MM.1S (cell line): ENCODE measurements around the gene ARHGAP33.

Experiments used
- DNase-seq: peaks from one replicate; pipeline ENCODE4 v3.0.0-alpha.2; 2015
- H2AFZ ChIP-seq: fragments of 300-600 bp; sonication (generic); 2 replicates; pipeline ENCODE4 v1.6.0; 2016; ENCODE audit warnings: antibody characterized with exemption, low read length
- H3F3A ChIP-seq: fragments of 300-600 bp; sonication (generic); 2 replicates; pipeline ENCODE4 v1.6.1; 2016; ENCODE audit warnings: mild to moderate bottlenecking, antibody characterized with exemption, low read length, moderate library complexity, mixed read lengths; ENCODE audit not compliant: insufficient read depth
- H3K27ac ChIP-seq: fragments of 300-600 bp; sonication (generic); 2 replicates; pipeline ENCODE4 v1.5.1; 2016; ENCODE audit warnings: mild to moderate bottlenecking, low read length
- H3K27me3 ChIP-seq: fragments of 300-600 bp; sonication (generic); replicated peaks from 2 replicates; pipeline ENCODE4 v1.6.0; 2016; ENCODE audit warnings: low read length; ENCODE audit not compliant: insufficient read depth
- H3K36me3 ChIP-seq: fragments of 300-600 bp; sonication (generic); replicated peaks from 2 replicates; pipeline ENCODE4 v1.6.1; 2016; ENCODE audit warnings: mild to moderate bottlenecking, low read length, mixed read lengths; ENCODE audit not compliant: insufficient read depth
- H3K4me1 ChIP-seq: fragments of 300-600 bp; sonication (generic); 2 replicates; pipeline ENCODE4 v1.6.1; 2016; ENCODE audit warnings: low read length, mixed read lengths
- H3K4me2 ChIP-seq: fragments of 300-600 bp; sonication (generic); 2 replicates; pipeline ENCODE4 v1.6.0; 2016; ENCODE audit warnings: low read depth, low read length
- H3K4me3 ChIP-seq: fragments of 300-600 bp; sonication (generic); 2 replicates; pipeline ENCODE4 v1.5.1; 2016; ENCODE audit warnings: low read length, mixed read lengths
- H3K79me2 ChIP-seq: fragments of 300-600 bp; sonication (generic); 2 replicates; pipeline ENCODE4 v1.6.1; 2016; ENCODE audit warnings: mixed run types, low read length, mixed read lengths
- H3K9ac ChIP-seq: fragments of 300-600 bp; sonication (generic); 2 replicates; pipeline ENCODE4 v1.6.1; 2016; ENCODE audit warnings: low read length, mixed read lengths
- H3K9me2 ChIP-seq: fragments of 300-600 bp; sonication (generic); replicated peaks from 2 replicates; pipeline ENCODE4 v1.6.1; 2016; ENCODE audit warnings: mild to moderate bottlenecking, low read length, mixed read lengths; ENCODE audit not compliant: insufficient read depth
- H3K9me3 ChIP-seq: fragments of 300-600 bp; sonication (generic); replicated peaks from 2 replicates; pipeline ENCODE4 v1.6.1; 2016; ENCODE audit warnings: mild to moderate bottlenecking, low read length, mixed read lengths; ENCODE audit not compliant: insufficient read depth
- H4K20me1 ChIP-seq: fragments of 300-600 bp; sonication (generic); 2 replicates; pipeline ENCODE4 v1.6.1; 2016; ENCODE audit warnings: mild to moderate bottlenecking, low read length, moderate library complexity, mixed read lengths; ENCODE audit not compliant: insufficient read depth
- CTCF ChIP-seq: fragments of 300-600 bp; sonication (generic); IDR thresholded peaks from 2 replicates; pipeline ENCODE4 v1.5.1; 2016; ENCODE audit warnings: antibody characterized with exemption, low read length, mixed read lengths
- EZH2 ChIP-seq: fragments of 300-600 bp; sonication (generic); optimal IDR thresholded peaks from 2 replicates; pipeline ENCODE3; 2017; ENCODE audit warnings: low read depth, mild to moderate bottlenecking, antibody characterized with exemption, low read length, mixed read lengths
- EZH2phosphoT487 ChIP-seq: fragments of 300-600 bp; sonication (generic); IDR thresholded peaks from 2 replicates; pipeline ENCODE4 v1.6.1; 2018; ENCODE audit warnings: antibody characterized with exemption, low read length

ARHGAP33 gene

GRCh38 chr19:35744430-35745327, 30.7 kb upstream of the ARHGAP33 start:
- no peaks in the 10 kb centered on the region for H3K9me3 ChIP-seq
- peak overlapping the region; percentile 88 for H3K4me2 ChIP-seq
- H3F3A ChIP-seq: peaks cover 22% of the 10 kb centered on the region; the same call in 1 of the 2 replicates
- H3K27ac ChIP-seq: peak overlapping the region; percentile 90
- H4K20me1 ChIP-seq: no peaks in the 10 kb centered on the region
- H2AFZ ChIP-seq: peak overlapping the region; percentile 63
- TF ChIP-seq CTCF (peak; percentile 29), EZH2 (no peak), EZH2phosphoT487 (no peak)
- no peaks in the 10 kb centered on the region for H3K36me3 ChIP-seq
- no peaks in the 10 kb centered on the region for H3K27me3 ChIP-seq
- H3K79me2 ChIP-seq: peaks cover 37% of the 10 kb centered on the region
- H3K9me2 ChIP-seq: no peaks in the 10 kb centered on the region
- peaks cover 26% of the 10 kb centered on the region for H3K4me1 ChIP-seq
- peak overlapping the region; percentile 84 for H3K9ac ChIP-seq
- peak overlapping the region; percentile 90 for H3K4me3 ChIP-seq
- peak; percentile 95 for DNase-seq

GRCh38 chr19:35745328-35746086, 29.9 kb upstream of the ARHGAP33 start, which contains the start of the genes PSENEN and U2AF1L4:
TSS of gene PSENEN (plus strand) at chr19:35745651. CDS start at chr19:35745931, 280 bp downstream.
TSS of gene U2AF1L4 (minus strand) at chr19:35745418. CDS start at chr19:35745391, 27 bp downstream.
- Histone ChIP-seq H3K27me3 (no peaks in the 10 kb centered on the region), H3K9me3 (no peaks in the 10 kb centered on the region), H3K4me1 (peaks cover 26% of the 10 kb centered on the region), H4K20me1 (no peaks in the 10 kb centered on the region), H3F3A (peaks cover 22% of the 10 kb centered on the region; the same call in 1 of the 2 replicates), H3K79me2 (peaks cover 40% of the 10 kb centered on the region), H3K9ac (peak within 1 kb of the TSS; percentile 84), H3K4me2 (peak within 1 kb of the TSS; percentile 88), H3K4me3 (peak within 1 kb of the TSS; percentile 90), H3K36me3 (no peaks in the 10 kb centered on the region), H2AFZ (peak within 1 kb of the TSS; percentile 71), H3K9me2 (no peaks in the 10 kb centered on the region), H3K27ac (peak within 1 kb of the TSS; percentile 90)
- peak; percentile 99 for DNase-seq
- TF ChIP-seq CTCF: no peak
- TF ChIP-seq EZH2: no peak
- TF ChIP-seq EZH2phosphoT487: no peak

DNA sequence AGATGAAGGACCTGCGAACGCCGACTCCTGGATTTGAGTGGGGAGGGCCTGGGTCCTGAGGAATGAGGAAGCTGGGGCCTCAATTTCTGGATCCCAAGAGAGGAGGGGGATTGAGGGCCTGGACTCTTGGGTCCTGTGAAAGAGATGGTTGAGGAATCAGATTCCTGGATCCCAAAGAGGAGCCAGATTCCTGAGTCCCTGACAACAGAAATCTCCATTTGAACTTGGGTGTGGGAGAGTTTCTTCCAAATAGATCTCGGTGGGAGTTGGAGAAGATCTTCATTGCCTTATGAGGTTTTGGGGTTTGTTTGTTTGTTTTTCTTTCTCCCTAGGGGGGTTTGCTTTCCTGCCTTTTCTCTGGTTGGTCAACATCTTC, 29.3 kb upstream of the ARHGAP33 start:
- DNase-seq: no peak
- Histone ChIP-seq H3K27me3 (no peaks in the 10 kb centered on the region), H3K9me2 (no peaks in the 10 kb centered on the region), H3F3A (peaks cover 18% of the 10 kb centered on the region; the same call in 1 of the 2 replicates), H3K9ac (peak overlapping the region; percentile 84; the same call in 1 of the 2 replicates), H3K4me3 (peak overlapping the region; percentile 90), H3K9me3 (no peaks in the 10 kb centered on the region), H3K36me3 (no peaks in the 10 kb centered on the region), H3K4me1 (peaks cover 26% of the 10 kb centered on the region), H3K27ac (no peak overlapping the region; the same call in 1 of the 2 replicates), H2AFZ (peak overlapping the region; percentile 71; the same call in 1 of the 2 replicates), H3K4me2 (peak overlapping the region; percentile 86), H3K79me2 (peaks cover 40% of the 10 kb centered on the region), H4K20me1 (no peaks in the 10 kb centered on the region)
- TF ChIP-seq CTCF (no peak), EZH2 (no peak), EZH2phosphoT487 (no peak)
